ENCODE data around the gene CARNS1.

The CARNS1 gene

GRCh38 chr11:67376063-67376820, 39.2 kb upstream of the CARNS1 start:
- no peak for DNase-seq (ENCODE audit: low read depth)

- no peak for DNase-seq (ENCODE audit: low read depth)
Observed at GRCh38 chr11:67376873-67377808, 38.3 kb upstream of the CARNS1 start.

GRCh38 chr11:67378544-67378943, 36.9 kb upstream of the CARNS1 start:
- no peak for DNase-seq (ENCODE audit: low read depth)

GRCh38 chr11:67379061-67380058, 36.1 kb upstream of the CARNS1 start:
- no peak for DNase-seq (ENCODE audit: low read depth)

GRCh38 chr11:67381244-67381972, 34.1 kb upstream of the CARNS1 start:
- DNase-seq (ENCODE audit: low read depth): no peak

- DNase-seq (ENCODE audit: low read depth): peak; percentile 72
Observed at GRCh38 chr11:67382276-67383136, 33.0 kb upstream of the CARNS1 start.

GRCh38 chr11:67384851-67385366, 30.6 kb upstream of the CARNS1 start:
- no peak for DNase-seq (ENCODE audit: low read depth)

- DNase-seq (ENCODE audit: low read depth): no peak
Observed at GRCh38 chr11:67387069-67387468, 28.4 kb upstream of the CARNS1 start.

GRCh38 chr11:67387518-67387917, 28.0 kb upstream of the CARNS1 start:
- no peak for DNase-seq (ENCODE audit: low read depth)

- DNase-seq (ENCODE audit: low read depth): no peak
Observed at GRCh38 chr11:67389477-67389876, 26.0 kb upstream of the CARNS1 start.

GRCh38 chr11:67390947-67391303, 24.6 kb upstream of the CARNS1 start:
- no peak for DNase-seq (ENCODE audit: low read depth)

- DNase-seq (ENCODE audit: low read depth): peak; percentile 91
Observed at GRCh38 chr11:67391304-67392182, 23.9 kb upstream of the CARNS1 start, which contains the start of gene RAD9A. Gene RAD9A, plus strand, starts transcription at chr11:67391986. Its CDS starts 59 bp downstream, at chr11:67392045.

GRCh38 chr11:67392183-67392715, 23.2 kb upstream of the CARNS1 start:
- DNase-seq (ENCODE audit: low read depth): no peak

- DNase-seq (ENCODE audit: low read depth): no peak
Observed at GRCh38 chr11:67393437-67393836, 22.0 kb upstream of the CARNS1 start.

GRCh38 chr11:67393990-67394389, 21.5 kb upstream of the CARNS1 start:
- no peak for DNase-seq (ENCODE audit: low read depth)

- no peak for DNase-seq (ENCODE audit: low read depth)
Observed at GRCh38 chr11:67395555-67396258, 19.8 kb upstream of the CARNS1 start.

- no peak for DNase-seq (ENCODE audit: low read depth)
Observed at GRCh38 chr11:67396259-67396581, 19.3 kb upstream of the CARNS1 start.

Data from stimulated activated CD8-positive, alpha-beta memory T cell treated with anti-CD3 and anti-CD28 coated beads, Interleukin-4, amount 100 ng/mL, for 24 hours (primary cell).